NCI-H510A treated with DMSO at 0.1 percent for 48 hours (cell line): Measurements from ENCODE around the gene UBR4.
"Not testable (repeated sequence)": the region's sequence is repeated elsewhere in the genome, so short reads cannot be mapped to it uniquely, and the experiment has no call there.

Source experiments
- DNase-seq: peaks from one replicate; lab custom pipeline; 2025; lab: John Stamatoyannopoulos, UW

UBR4 gene

DNA sequence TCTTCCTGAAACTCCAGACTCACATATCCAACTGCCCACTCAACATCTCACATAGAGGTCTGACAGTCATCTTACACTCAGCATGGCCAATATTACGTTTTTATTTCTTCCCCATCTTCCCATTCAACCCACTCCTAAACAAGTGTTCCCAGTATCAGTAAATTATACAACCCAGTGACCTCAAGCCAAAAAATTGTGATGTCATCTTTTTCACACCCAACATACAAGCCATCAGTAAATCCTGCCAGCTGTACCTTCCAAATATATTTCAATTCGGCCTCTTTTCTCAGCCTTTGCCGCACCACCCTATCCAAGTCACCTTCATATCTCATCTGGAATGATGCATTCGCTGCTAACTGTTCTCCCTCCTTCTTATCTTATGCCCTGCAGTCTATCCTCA lies 19.6 kb downstream of the UBR4 start:
- DNase-seq = no peak

- no peak for DNase-seq
These were observed 20.8 kb downstream of the UBR4 start for GRCh38 chr1:19189270-19189669.

- DNase-seq = no peak
These were observed 22.2 kb downstream of the UBR4 start for GRCh38 chr1:19187852-19188251.

DNA sequence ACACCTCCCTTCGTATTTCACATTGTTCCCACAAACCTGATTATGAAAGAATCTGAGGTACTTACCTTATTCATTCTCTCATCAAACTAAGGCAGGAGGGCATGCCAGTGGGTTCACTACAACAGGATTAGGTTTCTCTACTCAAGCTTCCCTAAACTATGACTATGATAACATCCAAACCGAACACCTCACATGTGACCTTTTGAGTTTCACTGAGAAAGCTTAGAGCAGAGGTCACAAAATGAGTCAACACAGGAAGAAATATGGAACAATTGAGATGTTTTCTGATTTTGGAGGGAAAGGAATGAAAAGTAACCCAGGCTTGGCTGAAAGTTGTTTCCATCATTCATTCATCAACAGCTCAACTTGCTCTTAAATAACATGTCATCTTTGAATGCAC lies 24.1 kb downstream of the UBR4 start:
- DNase-seq = no peak

DNA sequence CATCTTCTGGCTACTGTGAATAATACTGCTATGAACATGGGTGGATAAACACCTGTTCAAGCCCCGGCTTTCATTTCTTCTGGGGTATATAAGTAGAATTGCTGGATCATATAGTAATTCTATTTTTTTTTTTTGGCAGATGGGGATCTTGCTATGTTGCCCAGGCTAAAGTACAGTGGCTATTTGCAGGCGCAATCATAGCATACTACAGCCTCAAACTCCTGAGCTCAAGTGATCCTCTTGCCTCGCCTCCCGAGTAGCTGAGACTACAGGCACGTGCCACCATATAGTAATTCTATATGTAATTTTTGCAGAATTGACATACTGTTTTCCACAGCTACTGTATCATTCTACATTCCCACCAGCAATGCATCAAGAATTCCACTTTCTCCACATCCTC lies 27.8 kb downstream of the UBR4 start:
- DNase-seq = no peak

GRCh38 chr1:19180265-19180657 lies 29.8 kb downstream of the UBR4 start:
- DNase-seq = not testable (repeated sequence)

DNA sequence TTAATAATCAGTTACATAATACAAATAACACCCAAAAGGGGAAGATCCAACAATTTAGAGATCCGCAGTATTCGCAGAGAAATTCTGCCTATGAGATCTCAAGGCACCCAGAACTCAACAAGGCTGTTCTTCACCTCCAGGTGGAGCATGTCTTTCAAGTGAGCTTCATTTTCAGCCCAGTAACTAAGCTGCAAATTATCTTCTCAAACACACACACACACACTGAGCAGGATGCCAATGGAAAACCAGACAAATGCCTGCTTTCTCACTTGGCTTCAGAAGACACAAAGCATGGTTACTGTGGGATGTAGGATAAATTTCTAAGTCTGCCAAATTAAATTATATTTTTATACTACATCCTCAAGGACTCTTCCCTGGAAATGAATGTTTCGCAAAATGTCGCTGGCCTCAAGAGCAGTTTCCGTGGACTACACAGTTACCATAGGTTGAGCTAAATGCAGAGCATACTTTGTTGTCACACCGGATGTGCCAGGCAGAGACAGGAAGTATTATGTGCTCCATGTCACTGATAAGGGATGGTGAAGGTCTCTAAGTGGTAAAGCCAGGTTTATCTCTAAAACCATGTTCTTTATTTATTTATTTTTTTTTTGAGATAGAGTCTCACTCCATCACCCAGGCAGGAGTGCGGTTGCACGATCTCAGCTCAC lies 30.3 kb downstream of the UBR4 start:
- no peak for DNase-seq

GRCh38 chr1:19178734-19179398 lies 31.2 kb downstream of the UBR4 start:
- no peak for DNase-seq

DNA sequence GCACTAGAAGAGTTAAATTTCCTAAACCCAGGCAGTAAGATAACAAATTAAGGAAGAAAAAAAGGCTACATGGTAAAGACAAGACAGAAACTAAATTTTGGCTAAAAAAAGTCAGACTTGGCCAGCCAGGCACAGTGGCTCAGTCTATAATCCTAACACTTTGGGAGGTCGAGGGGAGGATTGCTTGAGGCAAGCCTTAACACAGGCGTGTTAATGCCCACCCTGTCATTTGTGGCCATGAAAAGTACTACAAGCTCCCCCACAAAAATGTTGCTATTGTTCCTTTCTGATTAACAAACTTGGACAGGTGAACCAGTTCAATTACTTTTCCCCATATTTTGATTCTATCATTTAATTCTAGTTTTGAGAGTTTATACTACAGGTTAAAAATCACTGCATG lies 32.3 kb downstream of the UBR4 start:
- no peak for DNase-seq

GRCh38 chr1:19169642-19170041 lies 40.4 kb downstream of the UBR4 start:
- no peak for DNase-seq

GRCh38 chr1:19167140-19167539 lies 42.9 kb downstream of the UBR4 start:
- no peak for DNase-seq

- no peak for DNase-seq
These were observed 44.0 kb downstream of the UBR4 start for GRCh38 chr1:19166066-19166465.

DNA sequence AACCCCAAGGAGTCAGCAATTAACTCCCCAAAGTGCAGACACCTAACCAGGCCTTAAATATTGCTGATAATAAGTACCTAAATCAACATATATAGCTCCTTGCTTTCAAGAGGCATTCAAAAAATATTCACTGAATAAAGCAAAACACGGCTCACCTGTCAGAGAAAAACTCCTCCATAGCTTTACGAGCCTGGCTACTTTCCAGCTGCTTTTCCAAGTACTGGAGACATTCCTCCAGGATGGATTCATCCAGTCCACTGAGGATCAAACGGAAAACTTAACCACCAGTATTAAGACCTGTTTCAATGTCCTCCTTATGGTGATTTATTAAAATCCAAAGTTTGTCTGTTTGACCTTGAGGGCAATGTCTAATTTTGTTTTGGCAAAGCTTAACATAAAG lies 44.6 kb downstream of the UBR4 start:
- no peak for DNase-seq

- DNase-seq = no peak
These were observed 45.6 kb downstream of the UBR4 start for GRCh38 chr1:19164274-19165015.

GRCh38 chr1:19163261-19163660 lies 46.8 kb downstream of the UBR4 start:
- DNase-seq = no peak

DNA sequence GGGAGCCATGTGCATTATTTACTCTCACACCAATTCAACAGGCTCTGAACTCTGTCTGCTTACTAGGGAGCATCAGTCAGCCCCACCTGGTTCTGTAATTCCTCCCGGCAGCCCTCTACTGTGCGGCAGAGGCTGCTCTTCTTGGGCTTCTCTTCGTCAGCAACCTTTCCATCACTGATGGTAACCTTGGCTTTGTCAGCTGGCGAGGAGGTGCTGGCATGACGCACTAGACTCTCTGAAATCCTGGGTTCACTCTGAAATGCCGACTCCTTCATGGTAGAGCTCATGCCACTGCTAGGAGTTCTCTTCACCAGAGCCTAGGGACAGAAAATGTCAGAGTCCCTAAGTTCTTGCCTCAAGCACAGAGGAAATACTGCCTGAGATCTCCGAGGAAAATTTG lies 49.2 kb downstream of the UBR4 start:
- no peak for DNase-seq

- DNase-seq = no peak
These were observed 52.4 kb downstream of the UBR4 start for GRCh38 chr1:19157653-19158052.

DNA sequence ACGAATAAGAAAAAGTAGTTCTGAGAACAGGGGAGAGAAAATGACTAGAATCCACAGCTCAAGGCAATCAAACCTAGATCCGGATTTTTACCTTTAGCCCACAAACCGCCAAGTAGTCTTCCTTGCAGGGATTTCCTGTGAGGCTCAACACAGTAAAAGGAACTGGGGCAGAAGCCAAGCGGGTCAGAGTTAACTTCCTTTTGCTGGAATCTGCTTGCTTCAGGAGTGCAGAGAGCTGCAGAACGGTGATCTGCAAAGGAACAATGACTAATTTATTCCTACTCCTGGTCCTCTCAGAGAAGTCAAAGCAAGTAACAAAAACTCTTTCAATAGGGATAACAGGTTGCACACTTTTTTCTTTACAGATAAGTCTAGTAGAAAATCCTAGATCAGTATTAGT lies 53.4 kb downstream of the UBR4 start:
- no peak for DNase-seq

DNA sequence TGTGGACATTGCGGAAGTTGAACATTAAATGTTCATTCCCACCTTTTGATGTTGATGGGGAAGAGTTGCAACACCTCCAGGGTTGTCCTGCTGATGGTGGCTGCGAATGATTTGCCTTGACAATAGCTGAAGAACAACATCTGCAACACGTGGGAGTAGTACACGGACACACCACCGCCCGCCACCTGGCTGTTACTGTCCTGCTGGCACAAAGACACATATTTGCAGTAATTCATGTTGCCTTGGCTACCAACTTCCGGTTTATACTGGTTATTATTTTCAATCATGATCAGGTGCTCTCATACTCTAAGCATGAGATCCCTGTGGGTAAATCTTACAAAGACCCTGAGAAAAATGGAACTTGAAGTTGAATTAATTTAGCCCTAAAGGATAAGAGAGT lies 55.2 kb downstream of the UBR4 start:
- no peak for DNase-seq

GRCh38 chr1:19153169-19153568 lies 56.9 kb downstream of the UBR4 start:
- DNase-seq = no peak

DNA sequence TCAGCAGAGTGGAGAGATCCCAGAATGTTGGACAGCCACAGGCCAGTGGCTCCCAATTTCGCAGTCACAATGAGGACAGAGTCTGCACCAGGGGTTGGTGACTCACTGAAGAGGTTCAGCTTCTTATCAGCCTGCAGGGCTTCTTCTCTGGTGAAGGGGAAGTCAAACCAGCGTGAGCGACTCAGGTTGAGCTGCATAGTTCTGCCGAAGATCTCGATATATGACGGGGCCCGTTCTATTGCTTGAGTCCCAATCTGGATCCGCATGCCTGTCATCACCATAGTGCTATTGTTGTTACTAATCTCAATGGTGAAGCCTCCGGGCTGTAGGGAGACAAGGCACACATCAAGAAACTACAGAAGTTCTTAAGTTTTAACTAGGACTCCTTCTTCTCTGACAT lies 58.5 kb downstream of the UBR4 start:
- no peak for DNase-seq

- no peak for DNase-seq
These were observed 60.3 kb downstream of the UBR4 start for GRCh38 chr1:19149736-19150135.

DNA sequence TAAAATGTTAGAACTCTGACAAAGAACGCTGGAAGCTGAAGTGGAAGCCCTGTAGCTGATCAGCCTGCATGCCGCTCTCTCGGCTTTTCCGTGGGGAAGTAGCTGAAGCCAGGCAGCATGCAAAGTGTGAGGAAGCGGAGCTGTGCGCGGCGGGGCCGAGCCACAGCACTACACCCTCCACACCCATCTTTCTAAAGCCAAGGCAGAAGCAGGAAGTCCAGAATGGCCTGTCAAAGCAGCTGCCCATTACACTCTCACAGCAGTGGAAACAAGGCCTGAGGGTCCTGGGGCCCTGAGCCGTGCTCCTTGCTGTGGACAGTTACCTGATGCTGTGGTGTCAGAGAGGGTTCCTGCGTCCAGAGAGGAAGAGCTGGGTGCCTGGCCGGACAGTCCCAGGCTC lies 69.6 kb downstream of the UBR4 start:
- no peak for DNase-seq
